HG03442 (cell line): ENCODE results near the gene RPL29.
A peak's percentile ranks its signal among the peaks of the same experiment; 100 is the strongest.

Experiments
- ATAC-seq: cut with Tn5 transposase; IDR thresholded peaks from one replicate; pipeline ENCODE4 v1.9.1; 2021; ENCODE audit warnings: mild to moderate bottlenecking, moderate library complexity; ENCODE audit not compliant: unreplicated experiment

Gene RPL29

DNA sequence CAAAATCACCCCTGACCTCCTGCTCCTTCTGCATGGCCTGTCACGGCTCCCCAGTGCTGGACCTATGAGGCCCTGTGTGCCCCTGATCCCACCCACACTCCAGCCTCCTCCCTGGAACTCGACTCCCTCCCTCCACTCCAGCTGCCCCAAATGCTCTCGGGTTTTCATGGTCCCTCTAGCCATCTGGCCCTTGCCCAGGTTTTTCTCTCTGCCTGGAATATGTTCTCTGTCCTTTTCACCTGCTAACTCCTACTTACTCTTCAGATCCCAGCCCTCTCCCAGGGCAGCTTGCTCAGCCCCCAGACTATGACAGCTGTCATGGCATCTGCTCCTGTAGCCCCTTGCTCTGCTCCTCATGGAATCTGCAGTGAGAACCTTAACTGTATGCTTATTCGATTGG is 30.3 kb upstream of the RPL29 start:
- ATAC-seq, result no peak

DNA sequence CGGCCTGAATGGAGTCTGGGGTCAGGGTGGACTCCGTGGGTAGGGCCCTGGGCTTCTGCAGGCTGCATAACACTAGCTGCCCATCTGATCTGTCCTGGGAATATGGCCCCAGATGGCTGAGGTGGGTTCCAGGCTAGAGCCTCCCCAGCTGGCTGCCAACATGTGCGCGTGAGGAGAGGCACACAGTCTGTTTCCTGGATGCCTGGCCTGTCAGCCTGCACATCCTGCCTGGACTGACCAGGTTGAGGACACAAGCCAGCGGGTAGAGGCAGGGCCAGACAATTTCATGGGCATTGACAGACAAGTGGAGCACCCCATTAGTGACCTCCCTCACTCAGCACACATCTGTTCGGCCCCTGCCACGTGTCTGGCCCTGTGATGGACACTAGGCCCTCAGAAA is 29.8 kb upstream of the RPL29 start:
- ATAC-seq, result no peak

DNA sequence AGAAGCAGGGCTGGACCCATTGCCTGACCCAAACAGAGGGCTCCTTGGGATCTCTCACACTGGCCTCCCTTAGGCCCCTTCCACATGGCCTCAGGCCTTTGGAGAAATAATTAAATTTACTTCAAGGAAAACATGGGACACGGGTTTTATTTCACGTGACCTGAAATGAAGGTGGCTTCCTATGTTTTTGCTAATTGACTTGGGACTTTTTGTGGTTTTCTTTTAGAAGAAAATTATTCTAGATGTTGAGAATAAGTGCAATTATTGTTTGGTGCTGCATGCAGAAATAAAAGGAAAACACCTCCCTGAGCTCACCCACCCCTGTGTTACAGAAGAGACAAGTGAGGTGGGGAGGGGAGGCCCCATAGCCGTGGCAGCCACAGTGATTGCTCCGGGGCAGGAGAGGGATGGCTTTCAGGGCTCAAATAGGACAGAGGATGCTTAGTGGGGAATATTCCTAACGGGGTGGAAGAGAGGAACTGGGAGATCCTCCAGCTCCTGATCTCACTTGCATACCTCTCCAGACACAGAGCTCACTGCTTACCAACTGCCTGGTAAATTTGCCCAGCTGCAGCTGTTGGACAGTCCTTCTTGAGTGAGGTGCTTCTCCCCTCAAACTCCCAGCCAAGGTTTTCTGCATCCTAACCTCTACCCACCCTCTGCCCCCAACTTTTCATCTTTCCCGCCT is 29.2 kb upstream of the RPL29 start:
- ATAC-seq, result no peak

DNA sequence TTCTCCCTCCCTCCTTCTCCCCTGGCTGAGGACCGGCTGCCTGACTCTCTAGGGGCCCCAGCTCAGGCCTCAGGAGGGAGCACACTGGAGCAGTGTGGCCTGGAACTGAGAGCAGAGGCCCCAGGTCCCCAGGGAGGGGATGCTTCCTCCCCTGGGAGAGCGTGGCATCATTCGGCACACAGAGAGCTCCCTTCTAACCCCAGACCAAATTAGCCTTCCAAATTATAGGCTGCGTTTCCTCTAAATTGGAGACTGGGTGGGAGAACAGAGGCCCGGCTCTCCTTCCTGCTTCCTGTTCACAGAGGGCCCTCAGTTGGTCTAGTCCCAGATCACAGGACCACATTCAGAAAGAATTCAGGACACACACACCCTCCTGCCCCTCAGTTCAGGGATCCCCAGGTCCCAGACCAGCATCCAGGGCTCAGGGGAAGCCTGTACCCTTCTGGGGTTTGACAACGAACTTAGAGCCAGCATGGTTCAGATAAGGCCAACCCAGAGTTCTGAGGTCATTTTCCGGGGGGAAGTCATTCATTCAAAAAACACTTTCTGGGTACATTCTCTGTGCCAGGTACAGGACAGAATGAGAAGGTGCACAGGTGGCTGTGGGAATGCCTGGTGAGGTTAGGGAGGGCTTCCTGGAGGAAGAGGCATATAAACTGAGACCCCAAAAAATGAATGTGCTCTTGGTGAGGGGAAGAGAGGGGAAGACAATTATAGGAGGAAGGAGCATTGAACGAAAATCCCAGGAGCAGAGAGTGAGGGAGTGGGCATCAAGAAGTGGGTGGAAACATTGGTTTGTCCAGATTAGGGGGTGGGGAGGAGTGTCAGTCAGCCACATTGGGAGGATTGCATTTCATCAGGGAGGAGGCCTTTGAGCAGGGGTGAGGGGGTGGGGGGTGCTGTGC is 28.4 kb upstream of the RPL29 start:
- ATAC-seq, result peak; percentile 51

DNA sequence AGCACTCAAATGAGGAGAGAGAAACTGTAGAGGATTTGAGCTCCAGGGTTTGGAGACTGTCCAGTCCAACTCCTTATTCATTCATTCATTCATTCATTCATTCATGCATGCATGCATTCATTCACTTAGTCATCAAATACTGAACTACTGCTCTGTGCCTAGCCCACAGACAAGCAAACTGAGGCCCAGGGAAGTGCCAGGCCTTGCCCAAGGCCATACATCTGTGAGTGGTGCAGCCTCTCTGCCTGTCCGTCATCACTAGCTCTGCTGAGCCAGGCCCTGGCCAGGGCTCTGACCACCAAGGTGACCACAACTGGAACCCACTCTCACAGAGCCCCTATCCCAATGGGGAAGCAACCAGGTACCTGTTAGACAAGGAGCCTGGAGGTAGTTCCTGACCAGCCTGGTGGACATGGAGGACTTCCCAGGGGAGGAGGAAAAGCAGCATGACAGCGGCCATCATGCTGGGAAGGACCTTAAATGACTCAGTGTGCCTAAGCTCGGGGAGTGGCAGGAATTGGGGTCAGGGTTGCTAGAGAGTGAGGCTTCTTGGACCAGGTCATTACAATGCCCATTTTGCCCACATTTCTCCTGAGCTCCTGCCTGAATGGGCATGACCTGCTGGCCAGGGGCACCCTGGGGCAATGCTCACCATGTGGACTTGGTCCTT is 27.5 kb upstream of the RPL29 start:
- no peak for ATAC-seq

DNA sequence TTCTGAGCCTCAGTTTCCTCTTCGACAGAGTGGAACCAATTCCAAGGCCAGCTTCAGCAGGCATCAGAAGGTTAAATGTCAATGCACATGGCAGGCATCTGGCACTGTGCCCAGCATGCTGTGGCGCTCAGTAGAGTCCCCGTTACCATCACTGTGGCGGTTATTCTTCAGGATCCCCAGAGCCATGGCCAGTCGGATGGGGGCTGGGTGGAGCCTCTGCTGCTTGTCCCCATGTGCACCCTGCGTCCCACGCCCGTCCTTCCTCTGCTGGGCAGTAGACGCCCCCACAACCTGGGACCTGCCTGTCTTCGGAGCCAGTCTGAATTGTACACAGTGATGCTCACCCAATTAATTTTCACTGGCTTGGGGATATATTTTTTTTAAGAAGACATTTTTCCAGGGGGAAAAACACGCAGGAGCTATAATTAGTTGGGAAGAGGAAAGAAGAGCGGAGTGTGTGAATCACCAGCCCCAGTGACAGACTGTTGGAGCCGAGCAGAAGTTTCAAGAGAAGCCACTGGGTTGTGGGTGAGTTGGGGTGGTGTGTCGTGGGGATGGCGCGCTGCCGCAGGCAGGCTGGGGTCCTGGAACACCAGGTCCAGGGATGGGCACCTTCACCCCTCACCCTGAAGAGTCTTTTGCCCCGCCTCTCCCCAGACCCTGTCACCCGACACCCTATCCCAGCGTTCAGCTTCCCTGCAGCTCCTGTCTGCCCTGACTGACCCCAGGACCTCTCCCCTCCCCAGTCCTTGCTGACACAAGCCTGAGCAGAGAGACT is 26.8 kb upstream of the RPL29 start:
- ATAC-seq, result no peak

DNA sequence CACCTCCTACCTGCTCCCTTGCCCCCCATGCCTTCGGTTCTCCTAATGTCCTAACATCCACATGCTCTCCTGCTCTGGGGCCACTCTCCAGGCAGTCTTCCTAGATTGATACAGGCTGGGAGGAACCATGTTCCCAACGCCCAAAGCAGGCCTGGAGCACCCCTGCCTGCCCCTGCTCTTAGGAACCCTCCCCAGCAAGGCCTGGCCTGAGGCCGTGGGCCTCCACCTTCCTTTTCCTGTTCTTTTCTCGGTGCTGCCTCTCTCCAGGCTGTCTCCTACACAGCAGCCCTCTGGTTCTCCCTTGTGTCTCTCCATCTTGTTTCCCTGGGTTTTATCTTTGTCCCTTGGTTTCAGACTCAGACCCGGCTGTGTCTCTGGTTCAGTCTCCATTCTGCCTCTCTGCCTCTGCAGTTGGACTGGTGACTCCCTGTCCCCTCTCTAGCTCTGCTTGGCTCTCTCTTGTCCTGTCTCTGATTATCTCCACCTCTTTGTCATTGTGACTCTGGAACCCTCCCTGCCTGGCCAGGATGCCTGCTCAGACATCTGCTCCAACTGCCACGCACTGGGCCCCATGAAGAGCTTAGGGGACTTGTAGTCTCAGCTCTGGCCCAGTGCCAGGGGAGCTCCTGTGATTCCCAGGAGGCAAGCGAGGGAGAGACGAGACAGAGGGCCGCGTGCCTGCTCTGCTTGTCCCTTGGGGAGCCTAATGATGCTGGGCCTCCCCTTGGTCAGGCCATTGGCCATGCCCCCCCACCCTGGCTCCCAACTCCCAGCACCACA is 26.0 kb upstream of the RPL29 start:
- ATAC-seq, result no peak

DNA sequence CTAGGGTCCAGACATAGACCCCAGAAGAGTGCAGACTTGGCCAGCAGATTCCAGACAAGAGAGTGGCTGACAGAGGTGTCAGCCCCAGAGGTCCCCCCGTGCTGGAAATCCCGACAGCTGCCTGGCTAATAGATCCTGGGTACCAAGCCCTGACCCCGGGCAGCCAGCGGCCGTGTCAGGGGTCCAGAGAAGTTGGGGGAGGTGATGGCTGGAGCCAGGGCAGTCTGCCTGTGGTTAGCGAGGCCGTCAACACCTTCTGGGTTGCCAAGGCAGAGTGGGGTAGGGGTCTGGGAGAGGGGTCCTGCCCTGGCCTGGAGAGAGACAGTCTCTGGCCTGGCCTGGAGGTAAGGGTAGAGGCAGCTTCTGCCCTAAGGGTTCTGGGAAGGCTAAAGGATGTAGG is 25.1 kb upstream of the RPL29 start:
- ATAC-seq, result no peak

DNA sequence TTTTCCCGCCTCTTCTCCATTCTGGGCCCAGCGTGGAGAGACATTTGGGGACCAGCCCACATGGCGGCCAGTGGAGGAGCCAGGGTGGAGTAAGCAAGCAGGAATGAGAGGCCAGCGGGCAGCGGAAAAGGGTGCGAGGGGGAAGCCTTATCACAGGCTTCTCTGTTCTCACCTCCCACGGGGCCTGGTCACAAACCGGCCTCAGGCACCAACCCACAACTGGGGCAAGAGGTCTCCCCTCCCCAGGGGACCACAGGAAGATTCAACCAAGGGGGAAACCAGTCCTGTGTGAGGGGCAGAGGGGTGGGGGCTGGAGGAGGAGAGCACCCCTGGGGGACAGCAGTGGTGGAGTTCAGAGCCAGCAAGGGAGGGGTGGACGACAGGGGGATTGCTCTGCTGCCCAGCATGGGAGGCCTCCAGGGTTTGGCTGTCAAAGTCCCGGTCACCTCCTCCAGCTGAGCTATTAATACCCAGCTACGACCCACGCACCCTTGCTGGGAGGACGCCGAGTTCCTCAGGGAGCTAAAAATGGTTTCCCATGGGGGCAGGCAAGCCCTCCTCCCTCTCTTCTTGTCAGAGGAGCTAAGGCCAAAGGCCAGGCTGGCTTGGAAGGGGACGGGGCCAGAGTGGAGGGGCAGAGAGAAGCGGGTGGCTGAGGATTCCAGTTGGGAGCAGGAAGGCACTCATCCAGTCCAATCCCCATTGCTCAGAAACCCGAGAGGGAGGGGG is 23.8 kb upstream of the RPL29 start:
- ATAC-seq, result no peak

DNA sequence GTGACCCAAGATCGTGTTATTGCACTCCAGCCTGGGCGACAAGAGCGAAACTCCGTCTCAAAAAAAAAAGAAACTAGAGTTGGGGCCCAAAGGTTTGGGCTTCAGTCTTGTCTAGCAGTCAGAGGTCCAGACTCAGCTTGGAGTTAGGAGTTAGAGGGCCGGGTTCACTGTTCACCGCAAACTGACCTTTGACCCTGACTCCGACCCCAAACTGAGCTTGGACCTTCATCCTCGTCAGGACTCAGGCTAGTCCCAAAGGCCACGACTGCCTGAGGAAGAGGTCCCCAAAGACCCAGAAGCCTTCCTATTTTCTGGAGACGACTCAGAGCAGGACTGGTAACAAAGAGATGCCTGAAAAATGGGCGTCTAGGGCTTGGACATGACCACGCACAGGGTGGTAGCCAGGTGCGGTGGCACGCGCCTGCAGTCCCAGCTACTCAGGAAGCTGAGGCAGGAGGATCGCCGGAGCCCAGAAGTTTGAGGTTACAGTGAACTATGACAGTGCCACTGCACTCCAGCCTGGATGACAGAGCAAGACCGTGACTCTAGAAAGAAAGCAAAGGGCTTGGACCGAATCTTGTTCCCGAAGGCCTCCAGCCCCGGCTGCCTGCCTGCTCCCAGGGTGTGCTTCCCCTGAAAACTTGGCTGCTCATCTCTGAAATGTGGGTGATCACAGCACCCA is 22.8 kb upstream of the RPL29 start:
- no peak for ATAC-seq

DNA sequence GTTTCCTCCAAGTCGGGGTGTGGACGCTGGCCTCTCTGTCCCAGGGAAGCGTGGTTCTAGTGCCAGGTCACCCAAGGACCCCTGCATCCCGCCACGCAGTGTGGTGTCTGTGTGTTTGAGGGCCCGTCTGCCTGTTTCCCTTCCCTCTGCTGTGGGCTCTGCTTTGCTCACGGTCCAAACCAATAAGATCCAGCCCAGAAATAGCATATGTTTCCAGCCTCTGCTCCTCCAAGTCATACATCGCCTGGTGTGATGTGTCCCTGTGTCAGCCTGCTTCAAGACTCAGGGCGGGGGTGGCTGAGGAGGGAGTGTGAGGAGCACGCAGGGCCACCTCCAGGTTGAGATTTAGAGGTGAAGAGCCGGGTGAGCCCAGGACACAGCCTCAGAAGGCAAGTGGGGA is 21.9 kb upstream of the RPL29 start:
- no peak for ATAC-seq

DNA sequence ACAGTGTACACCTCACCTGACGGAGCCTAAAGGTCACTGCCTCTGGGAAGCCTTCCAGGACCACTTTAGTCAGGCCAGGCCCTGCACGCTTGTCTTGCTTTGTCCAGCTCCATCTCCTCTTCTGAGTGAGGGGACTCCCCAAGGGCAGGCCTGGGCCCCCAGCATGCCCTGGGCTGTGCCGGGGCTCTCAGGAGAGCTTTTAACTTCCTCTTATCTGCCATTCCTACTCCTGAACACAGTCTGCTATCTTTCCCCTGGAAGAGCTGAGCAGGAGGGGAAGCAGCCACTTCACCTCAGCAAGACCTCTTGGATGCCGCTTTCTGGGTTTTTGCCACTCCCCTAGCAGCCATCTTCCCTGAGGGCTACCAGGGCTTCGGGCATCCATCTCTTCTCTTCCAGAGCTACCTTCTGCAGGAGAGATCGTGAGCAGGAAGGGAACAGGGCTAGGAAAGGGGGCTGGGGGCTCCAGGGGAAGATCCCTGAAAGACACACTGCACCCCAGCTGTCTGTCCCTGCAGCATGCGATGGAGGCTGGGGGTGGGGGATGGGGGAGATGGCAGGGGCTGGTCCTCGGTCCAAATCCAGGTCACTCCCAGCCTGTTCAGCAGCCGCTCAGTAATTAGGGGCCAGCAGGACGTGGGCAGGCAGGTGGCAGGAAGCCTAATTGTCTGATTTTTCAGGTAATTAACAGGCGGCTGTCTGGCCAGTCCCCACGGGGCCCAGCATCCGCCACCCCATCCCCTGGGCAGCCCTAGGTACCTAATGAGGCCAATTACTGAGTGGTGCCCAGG is 19.9 kb upstream of the RPL29 start:
- no peak for ATAC-seq

DNA sequence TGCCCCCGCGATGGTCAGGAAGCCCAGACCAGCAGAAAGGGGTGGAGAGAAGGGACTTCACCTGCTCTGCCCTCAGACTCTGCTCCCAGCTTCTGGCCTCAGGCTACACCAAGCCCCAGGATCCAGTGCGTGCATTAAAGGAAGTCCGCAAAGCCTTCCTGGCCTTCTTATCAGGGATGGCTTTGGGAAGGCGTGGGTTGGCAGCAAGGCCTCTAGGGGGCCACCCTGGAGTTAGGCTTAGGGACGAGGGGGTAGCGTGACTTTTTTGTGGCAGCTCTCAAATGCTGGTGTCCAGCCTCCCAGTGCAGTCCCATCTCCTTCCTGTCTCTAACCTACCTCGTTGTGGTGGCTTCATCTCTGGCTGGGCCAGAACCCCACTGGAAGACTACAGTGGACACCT is 18.9 kb upstream of the RPL29 start:
- no peak for ATAC-seq

DNA sequence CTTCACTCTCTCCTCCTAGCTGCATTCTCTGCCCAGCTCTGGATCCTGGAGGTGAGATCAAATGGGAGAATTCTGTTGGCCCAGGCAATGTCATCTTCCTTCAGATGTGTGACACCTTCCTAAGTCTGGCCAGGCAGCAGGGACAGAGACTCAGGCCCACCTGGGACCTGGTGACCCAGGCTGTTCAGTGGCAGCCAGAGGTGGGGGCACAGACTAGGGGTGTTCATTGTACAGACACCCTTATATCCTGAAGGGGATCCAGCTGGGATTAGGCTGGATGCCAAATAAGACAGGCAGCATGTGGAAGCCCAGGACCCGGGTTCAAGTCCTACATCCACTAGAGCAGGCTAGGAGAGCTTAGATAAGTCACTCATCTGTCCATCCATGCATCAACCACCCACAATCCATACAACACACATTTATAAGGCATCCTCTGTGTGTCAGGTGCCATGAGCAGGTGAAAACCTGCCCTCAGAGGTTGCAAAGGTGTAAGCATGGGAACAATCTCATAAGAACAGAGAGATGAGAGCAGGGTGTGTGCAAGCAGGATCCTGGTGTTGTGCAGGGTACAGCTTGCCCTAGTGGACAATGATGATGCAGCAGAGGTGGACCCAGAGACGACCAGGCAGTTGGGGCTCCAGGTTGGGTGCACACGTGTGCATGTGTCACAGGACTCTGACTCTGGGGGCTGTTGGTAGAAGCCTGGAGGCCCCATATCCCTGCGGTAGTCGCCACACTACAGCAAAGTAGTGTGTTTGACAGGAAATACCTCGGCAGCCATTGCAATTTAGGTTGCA is 18.3 kb upstream of the RPL29 start:
- ATAC-seq, result no peak

DNA sequence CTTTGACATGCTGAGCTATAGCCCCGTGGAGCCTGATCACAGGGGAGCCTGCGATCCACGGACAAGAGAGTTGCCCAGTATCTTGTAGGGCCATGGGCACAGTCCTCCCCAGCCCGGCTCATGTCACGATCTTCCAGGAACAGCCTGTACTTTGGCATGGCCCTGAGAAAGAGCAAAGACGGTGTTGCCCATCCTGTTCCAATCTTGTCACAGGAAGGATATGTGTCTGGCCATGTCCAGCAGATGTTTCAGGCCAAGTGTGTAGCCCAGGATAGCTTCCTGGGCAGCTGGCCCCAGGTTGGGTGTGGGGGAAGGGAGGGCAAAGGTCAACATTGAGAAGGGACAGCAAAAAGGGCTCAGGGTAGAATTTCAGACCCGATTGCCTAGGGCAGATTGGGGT is 17.0 kb upstream of the RPL29 start:
- ATAC-seq, result no peak

DNA sequence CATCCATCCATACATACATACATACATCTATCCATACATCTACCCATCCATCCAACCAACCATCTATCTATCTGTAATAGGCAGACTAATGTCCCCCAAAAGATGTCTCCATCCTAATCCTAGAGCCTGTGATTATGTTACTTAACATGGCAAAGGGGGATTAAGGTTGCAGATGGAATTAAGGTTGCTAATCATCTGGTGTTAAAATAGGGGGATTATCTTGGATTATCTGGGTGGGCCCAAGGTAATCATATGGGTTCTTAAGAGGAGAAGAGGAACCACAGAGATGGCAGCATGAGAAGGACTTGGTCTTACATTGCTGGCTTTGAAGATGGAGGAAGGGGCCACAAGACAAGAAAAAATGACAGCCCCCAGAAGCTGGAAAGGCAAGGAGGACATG is 14.7 kb upstream of the RPL29 start:
- ATAC-seq, result no peak

DNA sequence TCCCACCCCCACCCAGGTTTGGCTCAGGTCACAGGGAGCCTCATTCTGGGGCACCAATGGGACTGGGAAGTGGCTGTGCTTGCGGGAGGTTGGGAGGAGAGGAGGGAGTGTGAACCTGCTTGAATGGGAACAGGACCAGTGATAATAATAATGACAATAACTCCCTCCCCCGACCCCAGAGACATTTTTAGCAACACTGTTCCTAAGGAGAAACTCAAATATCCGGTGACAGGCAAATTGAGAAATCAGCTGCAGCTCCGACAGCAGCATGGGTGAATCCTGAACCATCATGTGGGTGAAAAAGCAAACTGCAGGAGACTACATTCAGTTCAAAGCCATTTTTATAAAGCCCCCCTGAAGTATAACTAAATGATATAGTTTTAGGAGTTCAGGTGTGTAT is 11.6 kb upstream of the RPL29 start:
- ATAC-seq, result no peak

DNA sequence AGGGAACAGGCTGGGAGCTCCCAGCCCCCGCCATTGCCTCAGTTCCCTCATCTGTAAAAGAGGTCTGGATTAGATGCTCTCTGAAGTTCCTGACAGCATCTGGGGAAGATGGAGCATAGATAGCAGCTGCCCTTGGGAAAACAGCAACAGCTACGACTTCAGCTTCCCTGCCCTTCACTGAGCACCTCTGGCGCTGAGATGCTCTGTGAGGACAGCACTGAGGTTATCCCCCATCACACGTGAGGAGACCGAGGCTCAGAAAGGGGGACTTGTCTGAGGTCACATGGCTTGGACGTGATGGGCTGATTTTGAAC is 11.1 kb upstream of the RPL29 start:
- ATAC-seq, result no peak
